ENCODE results near the gene TRDN. TPM values are rescaled to one million over a fixed set of nuclear protein-coding genes. Genes with fewer than 3 reads are reported as not detected.

TRDN gene
- total RNA-seq, 2 donors from 2014 or later, result 1.9 to 2.2 TPM

- no peaks in the 10 kb centered on the region for H3K36me3 ChIP-seq
- TF ChIP-seq, protein P1, sequence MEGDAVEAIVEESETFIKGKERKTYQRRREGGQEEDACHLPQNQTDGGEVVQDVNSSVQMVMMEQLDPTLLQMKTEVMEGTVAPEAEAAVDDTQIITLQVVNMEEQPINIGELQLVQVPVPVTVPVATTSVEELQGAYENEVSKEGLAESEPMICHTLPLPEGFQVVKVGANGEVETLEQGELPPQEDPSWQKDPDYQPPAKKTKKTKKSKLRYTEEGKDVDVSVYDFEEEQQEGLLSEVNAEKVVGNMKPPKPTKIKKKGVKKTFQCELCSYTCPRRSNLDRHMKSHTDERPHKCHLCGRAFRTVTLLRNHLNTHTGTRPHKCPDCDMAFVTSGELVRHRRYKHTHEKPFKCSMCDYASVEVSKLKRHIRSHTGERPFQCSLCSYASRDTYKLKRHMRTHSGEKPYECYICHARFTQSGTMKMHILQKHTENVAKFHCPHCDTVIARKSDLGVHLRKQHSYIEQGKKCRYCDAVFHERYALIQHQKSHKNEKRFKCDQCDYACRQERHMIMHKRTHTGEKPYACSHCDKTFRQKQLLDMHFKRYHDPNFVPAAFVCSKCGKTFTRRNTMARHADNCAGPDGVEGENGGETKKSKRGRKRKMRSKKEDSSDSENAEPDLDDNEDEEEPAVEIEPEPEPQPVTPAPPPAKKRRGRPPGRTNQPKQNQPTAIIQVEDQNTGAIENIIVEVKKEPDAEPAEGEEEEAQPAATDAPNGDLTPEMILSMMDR (IDR thresholded peaks at IDR 0.05), result no peak
- TF ChIP-seq POLR2AphosphoS5 (IDR thresholded peaks at IDR 0.05) (peak; percentile 37), POLR2A (IDR thresholded peaks at IDR 0.05) (no peak)
- DNase-seq (ENCODE audit: low spot score), result no peak
- 69% methylated on average over 2 of the region's 2 CpGs for WGBS
- H3K9me3 ChIP-seq, result no peaks in the 10 kb centered on the region
- intact Hi-C loops (cut with DNase I), result no loop called here
- H3K4me1 ChIP-seq (replicated peaks), result no peaks in the 10 kb centered on the region
- no peak overlapping the region for H3K4me3 ChIP-seq
- H3K27me3 ChIP-seq (replicated peaks; ENCODE audit: insufficient read depth), result no peaks in the 10 kb centered on the region
- no peak overlapping the region for H3K27ac ChIP-seq
Observed at GRCh38 chr6:123168892-123169773, 467.6 kb downstream of the TRDN start.

DNA sequence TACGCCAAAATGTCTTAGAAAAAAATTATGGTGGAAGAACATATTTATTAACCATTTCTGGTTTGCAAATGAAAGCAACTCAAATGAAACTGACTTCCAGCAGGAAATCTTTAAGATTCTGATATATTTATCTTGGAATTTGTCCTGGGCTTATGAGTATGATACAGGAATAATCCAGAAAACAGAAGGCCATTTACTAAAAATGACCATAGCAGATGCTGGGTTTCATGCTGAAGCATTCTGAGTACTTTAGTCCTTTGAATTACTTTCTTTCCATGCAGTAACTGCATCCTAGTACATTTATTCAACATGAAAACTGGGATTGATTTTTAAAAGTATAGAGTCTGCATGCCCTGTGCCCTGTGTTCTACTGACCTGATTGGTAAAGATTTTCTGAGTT is 468.3 kb downstream of the TRDN start:
- Histone ChIP-seq H3K4me3 (no peak overlapping the region), H3K27ac (no peak overlapping the region), H3K27me3 (replicated peaks; ENCODE audit: insufficient read depth) (no peaks in the 10 kb centered on the region), H3K36me3 (no peaks in the 10 kb centered on the region), H3K9me3 (no peaks in the 10 kb centered on the region), H3K4me1 (replicated peaks) (no peaks in the 10 kb centered on the region)
- 86% methylated on average over 1 of the region's 1 CpG for WGBS
- TF ChIP-seq, protein P1 (IDR thresholded peaks at IDR 0.05), result no peak
- TF ChIP-seq POLR2AphosphoS5 (IDR thresholded peaks at IDR 0.05), result no peak
- TF ChIP-seq POLR2A (IDR thresholded peaks at IDR 0.05), result no peak
- no peak for DNase-seq (ENCODE audit: low spot score)
- intact Hi-C loops (cut with DNase I), result no loop called here

Other genes with a start within 250 kb of the TRDN start
- under 1 TPM in 1 of 2 donors, not detected in 1; 0.68 TPM for gene NKAIN2, start 166.9 kb upstream of the TRDN start, total RNA-seq